Gastrocnemius medialis (tissue), 4 donors: Measurements from ENCODE around the gene ZNF549. TPM values are rescaled to one million over a fixed set of nuclear protein-coding genes. Genes with fewer than 3 reads are reported as not detected.
A peak's percentile ranks its signal among the peaks of the same experiment; 100 is the strongest.

Source experiments
- ATAC-seq, 2 donors: fragments of 150-250 bp; one replicate each; pipeline ENCODE4 v1.9.1; 2016
- DNase-seq, 2 donors: peaks; one replicate each; pipeline ENCODE4 v3.0.0-alpha.2; 2019
- H3K27ac ChIP-seq, 4 donors: fragments of 200-600 bp; sonication (generic); 1 replicate in 1 of 4; 2 replicates in 3 of 4; pipeline ENCODE4 v1.5.1; 2016 to 2018; ENCODE audit warnings: mild to moderate bottlenecking in 2 of 4, moderate library complexity in 1 of 4
- H3K27me3 ChIP-seq, 3 donors: fragments of 200-600 bp; sonication (generic) in 2 of 3; 1 replicate in 1 of 3; 2 replicates in 2 of 3; pipeline versions ENCODE4 v1.5.1 to v1.6.0; 2016 to 2019; ENCODE audit warnings: mild to moderate bottlenecking in 1 of 3, moderate library complexity in 1 of 3
- H3K36me3 ChIP-seq, 2 donors: fragments of 200-600 bp; sonication (generic) in 1 of 2; one replicate each; pipeline ENCODE4 v1.5.1; 2017 to 2018
- H3K4me1 ChIP-seq, 2 donors: fragments of 200-600 bp; sonication (generic) in 1 of 2; one replicate each; pipeline ENCODE4 v1.5.1; 2016 to 2017; ENCODE audit warnings: mild to moderate bottlenecking in 2 of 2
- H3K4me3 ChIP-seq, 4 donors: fragments of 200-600 bp; sonication (generic) in 3 of 4; 1 replicate in 1 of 4; 2 replicates in 3 of 4; pipeline ENCODE4 v1.5.1; 2016 to 2019; ENCODE audit warnings: mild to moderate bottlenecking in 2 of 4
- H3K9me3 ChIP-seq, 3 donors: fragments of 200-600 bp; sonication (generic) in 2 of 3; 1 replicate in 1 of 3; 2 replicates in 2 of 3; pipeline ENCODE4 v1.5.1; 2016 to 2019
- CTCF ChIP-seq, 5 experiments: fragments of 450-650 bp in 3 of 5; fragments of 200-600 bp in 2 of 5; sonication (generic) in 2 of 5; IDR thresholded peaks in 4 of 5; conservative IDR thresholded peaks in 1 of 5; 1 replicate in 4 of 5; 2 replicates in 1 of 5; pipeline ENCODE4 v1.5.1; 2016 to 2019; ENCODE audit warnings: antibody characterized with exemption in 5 of 5, mild to moderate bottlenecking in 3 of 5, moderate library complexity in 3 of 5
- POLR2A ChIP-seq, 2 donors: fragments of 450-650 bp; IDR thresholded peaks; one replicate each; pipeline ENCODE4 v1.6.1; 2017; ENCODE audit warnings: antibody characterized with exemption in 2 of 2, mild to moderate bottlenecking in 2 of 2, moderate library complexity in 2 of 2
- in situ Hi-C, 4 donors: fragments of 200-750 bp; cut with MboI; loops; one replicate each; pipeline versions ENCODE4 v1.15.0 to v1.8.0; 2017; ENCODE audit warnings: low sequenced_read_pairs in 4 of 4
- intact Hi-C: fragments of 100-400 bp; cut with DNase I; formaldehyde crosslinking; loops from one replicate; pipeline ENCODE4 v1.15.1; 2023; ENCODE audit warnings: low total_unique reads
- total RNA-seq, 4 donors: library from RNA; depleted of rRNA; stranded (reverse); fragments of >200 nt; gene quantifications; one replicate each; pipeline versions ENCODE4 v1.1.0 to v1.2.3, GENCODE V29; 2016

Gene ZNF549
- total RNA-seq, 4 donors from 2014 or later, result 1.7 to 3.4 (median 2.3) TPM

- peak overlapping the region in 2 of 4 donors; percentile 69 to 86 for H3K27ac ChIP-seq
- H3K36me3 ChIP-seq, result peaks cover 0 to 29% of the 10 kb centered on the region in 2 donors
- H3K9me3 ChIP-seq, result peaks cover 0 to 3% (median 0%) of the 10 kb centered on the region in 3 donors
- ATAC-seq (no peak), DNase-seq (no peak)
- H3K4me1 ChIP-seq, result peaks cover 16 to 26% of the 10 kb centered on the region in 2 donors
- H3K27me3 ChIP-seq, result no peaks in the 10 kb centered on the region
- H3K4me3 ChIP-seq, result peak overlapping the region; percentile 82 to 96 (median 90)
- TF ChIP-seq POLR2A (IDR thresholded peaks at IDR 0.05) (no peak), CTCF (IDR thresholded peaks at IDR 0.05 in 4 of 5, conservative IDR thresholded peaks at IDR 0.05 in 1 of 5) (no peak)
- in situ Hi-C loops (no loop called here), intact Hi-C loops (loop anchor here (2.0 to 5.0 kb wide), 2 partner anchors 32 to 81 kb away; partner anchors contain the start of genes ZNF549 and ZNF772)
Observed at GRCh38 chr19:57558525-57558924, 31.4 kb downstream of the ZNF549 start.

GRCh38 chr19:57559008-57559403, 31.9 kb downstream of the ZNF549 start:
- peak; percentile 11 to 19 for ATAC-seq
- in situ Hi-C loops, result no loop called here
- H3K36me3 ChIP-seq, result peaks cover 0 to 25% of the 10 kb centered on the region in 2 donors
- TF ChIP-seq POLR2A (IDR thresholded peaks at IDR 0.05), result no peak
- no peak for TF ChIP-seq CTCF (IDR thresholded peaks at IDR 0.05 in 4 of 5, conservative IDR thresholded peaks at IDR 0.05 in 1 of 5)
- intact Hi-C loops, result loop anchor here (1.0 to 5.0 kb wide), 4 partner anchors 19 to 82 kb away; partner anchors contain the start of genes ZNF416, ZNF530, ZNF549 and ZNF772
- H3K9me3 ChIP-seq, result peaks cover 0 to 2% (median 0%) of the 10 kb centered on the region in 3 donors
- no peaks in the 10 kb centered on the region for H3K27me3 ChIP-seq
- H3K27ac ChIP-seq, result peak overlapping the region; percentile 69 to 86 (median 74)
- H3K4me1 ChIP-seq, result peaks cover 16 to 26% of the 10 kb centered on the region in 2 donors
- DNase-seq, result no peak
- H3K4me3 ChIP-seq, result peak overlapping the region; percentile 82 to 96 (median 90)

- ATAC-seq (peak; percentile 96 to 98), DNase-seq (peak; percentile 82 to 88)
- peak within 1 kb of the TSS; percentile 69 to 86 (median 74) for H3K27ac ChIP-seq
- peaks cover 16 to 26% of the 10 kb centered on the region in 2 donors for H3K4me1 ChIP-seq
- in situ Hi-C loops (no loop called here), intact Hi-C loops (loop anchor here (1.0 to 5.0 kb wide), 4 partner anchors 19 to 82 kb away; partner anchors contain the start of genes ZNF416, ZNF530, ZNF549 and ZNF772)
- H3K4me3 ChIP-seq, result peak within 1 kb of the TSS; percentile 82 to 96 (median 90)
- TF ChIP-seq POLR2A (IDR thresholded peaks at IDR 0.05), result peak in 1 of 2 donors; percentile 51
- TF ChIP-seq CTCF (IDR thresholded peaks at IDR 0.05 in 4 of 5, conservative IDR thresholded peaks at IDR 0.05 in 1 of 5), result no peak
- H3K9me3 ChIP-seq, result no peaks in the 10 kb centered on the region
- H3K36me3 ChIP-seq, result peaks cover 0 to 19% of the 10 kb centered on the region in 2 donors
- H3K27me3 ChIP-seq, result no peaks in the 10 kb centered on the region
Observed at GRCh38 chr19:57559404-57560025, 32.4 kb downstream of the ZNF549 start, which contains the start of gene ZNF550. Gene ZNF550 (minus strand): TSS chr19:57559863. CDS start chr19:57559682, 181 bp downstream.

- TF ChIP-seq POLR2A (IDR thresholded peaks at IDR 0.05) (no peak), CTCF (IDR thresholded peaks at IDR 0.05 in 4 of 5, conservative IDR thresholded peaks at IDR 0.05 in 1 of 5) (no peak)
- H3K4me1 ChIP-seq, result peaks cover 16 to 26% of the 10 kb centered on the region in 2 donors
- H3K4me3 ChIP-seq, result peak overlapping the region; percentile 82 to 96 (median 90)
- DNase-seq (peak in 1 of 2 donors; percentile 14), ATAC-seq (no peak)
- peaks cover 0 to 14% of the 10 kb centered on the region in 2 donors for H3K36me3 ChIP-seq
- intact Hi-C loops, result no loop called here
- peak overlapping the region; percentile 69 to 86 (median 74) for H3K27ac ChIP-seq
- peaks cover 0 to 1% (median 0%) of the 10 kb centered on the region in 3 donors for H3K9me3 ChIP-seq
- in situ Hi-C loops, result no loop called here
- H3K27me3 ChIP-seq, result no peaks in the 10 kb centered on the region
Observed at GRCh38 chr19:57560049-57560491, 32.9 kb downstream of the ZNF549 start.
